Midbrain (tissue), 1 donor: ENCODE results near the gene MRNIP.

Source experiments
- DNase-seq: peaks from one replicate; lab custom pipeline; 2025; lab: John Stamatoyannopoulos, UW

MRNIP gene

DNA sequence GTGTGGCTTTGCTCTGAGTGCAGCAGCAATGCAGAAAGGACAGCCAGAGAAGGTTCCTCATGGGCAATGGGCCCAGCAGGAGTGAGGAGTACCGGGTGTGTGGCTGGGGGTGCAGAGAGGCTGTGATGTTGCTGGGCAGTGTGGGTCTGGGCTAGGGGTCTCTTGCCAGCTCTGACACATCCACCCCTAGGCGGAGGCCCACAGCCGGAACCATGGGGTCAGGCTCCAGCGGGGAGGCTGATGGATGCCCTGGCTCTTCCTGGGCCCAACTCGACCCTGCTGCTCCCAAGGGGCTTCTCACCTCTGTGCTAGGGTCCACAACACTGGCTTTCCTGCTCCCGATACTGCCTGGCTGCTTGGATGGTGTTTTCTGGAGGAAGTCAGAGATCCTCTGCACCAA lies 29.2 kb upstream of the MRNIP start:
- no peak for DNase-seq

DNA sequence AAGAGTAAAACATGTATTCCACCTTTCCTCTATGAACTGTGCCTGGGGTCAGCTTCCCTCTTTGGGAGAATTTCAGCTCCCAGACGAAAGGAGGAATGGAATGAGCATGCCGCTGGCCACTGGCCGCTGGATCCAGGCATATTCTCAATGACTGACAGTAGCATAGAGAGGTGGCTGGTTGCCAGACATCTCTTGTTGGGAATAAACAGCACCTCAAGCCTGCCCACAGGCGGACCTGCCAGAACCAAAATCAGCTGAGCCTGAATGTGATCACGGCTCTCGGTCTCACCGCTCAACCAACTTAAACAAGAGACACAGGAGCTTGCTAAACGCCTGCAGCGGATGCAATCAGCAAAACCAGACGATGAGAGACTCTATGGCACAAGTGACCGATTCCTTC lies 28.5 kb upstream of the MRNIP start:
- DNase-seq = no peak

DNA sequence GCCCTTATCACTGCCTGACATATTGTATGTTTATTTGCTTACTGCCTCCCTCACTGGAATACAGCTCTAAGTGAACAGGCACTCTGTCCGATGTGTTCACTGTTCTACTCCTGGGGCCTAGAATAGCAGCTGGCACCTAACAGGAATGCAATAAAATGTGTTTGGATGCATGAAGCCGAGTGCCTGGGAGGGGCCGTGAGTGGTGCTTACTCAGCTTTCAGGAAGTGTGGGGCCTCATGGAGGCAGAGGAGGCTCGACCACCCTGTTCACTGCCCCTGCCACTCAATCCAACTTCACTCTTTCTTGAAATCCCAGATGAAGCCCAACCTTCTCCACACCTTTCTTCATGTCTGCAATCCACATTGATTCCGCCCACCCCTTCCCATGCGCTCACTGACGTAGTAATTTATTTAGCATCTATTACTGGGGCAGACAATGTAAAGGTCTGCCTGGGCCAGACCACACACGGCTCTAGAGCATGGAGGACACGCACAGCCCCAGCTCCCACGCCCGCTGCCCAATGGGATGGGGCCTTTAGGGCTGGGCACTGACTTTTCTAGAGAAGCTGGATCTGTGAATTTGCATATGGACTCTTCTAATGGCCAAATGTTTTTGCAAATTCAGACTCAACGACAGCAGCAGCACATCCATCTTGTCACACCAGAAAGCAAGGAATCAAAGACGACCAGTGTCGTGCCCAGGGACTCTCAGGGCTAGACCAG lies 27.7 kb upstream of the MRNIP start:
- DNase-seq = no peak

DNA sequence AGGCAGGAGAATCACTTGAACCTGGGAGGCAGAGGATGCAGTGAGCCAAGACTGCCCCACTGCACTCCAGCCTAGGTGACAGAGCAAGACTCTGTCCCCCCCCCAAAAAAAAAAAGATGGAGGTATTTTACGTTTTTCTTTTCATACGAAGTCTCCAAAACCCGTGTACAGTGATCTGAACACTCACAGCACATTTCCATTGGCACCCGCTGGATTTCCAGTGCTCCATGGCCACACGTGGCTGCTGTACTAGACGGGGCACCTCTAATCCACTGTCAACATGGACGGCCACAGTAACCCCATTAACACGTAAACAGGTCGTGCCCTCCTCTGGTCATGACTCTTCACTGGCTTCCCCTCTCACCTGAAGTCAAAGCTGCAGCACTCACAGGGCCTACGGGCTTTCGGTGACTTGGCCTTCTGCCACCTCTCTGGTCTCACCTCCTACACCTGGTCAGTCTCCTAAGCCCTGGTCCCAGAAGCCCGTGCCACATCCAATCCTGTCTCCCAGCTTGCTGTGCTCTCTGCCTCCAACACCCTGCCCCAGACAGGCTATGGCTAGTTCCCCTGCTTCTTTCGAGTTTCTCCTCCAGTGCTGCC lies 27.0 kb upstream of the MRNIP start:
- DNase-seq = no peak

DNA sequence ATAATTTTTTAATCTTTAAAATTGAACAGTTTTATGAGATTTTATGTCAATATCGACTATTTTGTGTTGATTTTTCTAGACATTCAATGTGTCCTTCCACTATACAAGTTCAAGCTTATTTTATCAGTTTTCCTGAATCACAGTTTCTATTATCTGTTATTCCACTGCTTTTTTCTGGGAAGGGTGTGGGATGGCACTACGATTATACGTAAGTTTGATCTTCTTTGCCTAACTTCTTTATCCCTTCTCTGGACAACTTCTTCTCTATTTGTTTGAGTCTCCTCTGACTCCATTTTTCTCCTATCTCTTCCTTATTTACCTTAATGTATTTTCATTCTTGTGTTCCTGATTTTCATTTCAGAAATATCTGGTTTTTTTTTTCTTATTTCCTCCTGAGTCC lies 24.5 kb upstream of the MRNIP start:
- no peak for DNase-seq

DNA sequence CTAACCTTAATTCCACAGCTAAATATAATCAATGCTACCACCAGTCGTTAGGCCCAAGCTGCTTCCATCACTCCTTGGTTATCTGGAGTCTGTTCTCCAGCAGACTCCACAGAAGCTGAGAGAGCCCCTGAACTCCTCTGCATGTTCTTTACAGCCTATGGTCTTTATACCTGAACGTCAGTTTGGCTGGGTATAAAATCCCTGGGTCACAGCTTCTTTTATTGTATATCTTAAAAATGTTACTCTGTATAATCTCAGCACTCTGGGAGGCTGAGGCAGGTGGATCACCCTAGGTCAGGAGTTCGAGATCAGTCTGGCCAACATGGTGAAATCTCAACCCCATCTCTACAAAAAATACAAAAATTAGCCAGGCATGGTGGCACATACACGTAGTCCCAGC lies 23.7 kb upstream of the MRNIP start:
- no peak for DNase-seq

DNA sequence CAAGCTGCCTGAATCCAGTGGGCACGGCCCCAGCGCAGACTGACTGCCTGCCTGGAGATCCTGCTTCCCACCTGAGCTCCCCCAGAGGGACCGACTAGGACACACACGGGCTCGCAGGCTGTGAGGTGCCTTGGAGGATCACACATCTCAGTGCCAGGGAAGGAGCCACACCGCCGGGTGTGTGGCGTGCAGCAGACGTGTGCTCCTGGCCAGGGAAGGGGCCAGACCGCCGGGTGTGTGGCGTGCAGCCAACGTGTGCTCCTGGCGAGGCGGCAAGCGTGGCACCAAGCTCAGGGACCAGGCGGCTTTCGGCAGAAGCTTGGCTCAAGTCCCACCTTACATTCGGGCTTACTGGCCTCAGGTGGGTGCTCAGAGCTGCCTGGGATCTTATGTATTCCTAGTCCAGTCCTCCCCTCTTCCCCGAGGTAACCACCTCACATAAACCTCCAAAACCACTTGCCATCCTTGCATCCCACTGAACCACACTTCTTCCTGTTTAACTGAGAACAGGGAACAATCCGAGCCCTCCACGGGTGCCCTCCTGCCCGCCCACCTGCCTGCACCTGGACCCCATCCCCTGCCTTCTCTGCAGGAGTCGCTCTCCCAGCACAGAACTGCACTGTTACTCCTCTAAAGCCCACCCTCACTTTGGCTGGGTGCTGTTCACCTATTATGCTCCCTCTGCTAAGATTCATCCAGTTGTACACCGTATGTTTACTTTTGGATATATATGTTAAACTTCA lies 22.4 kb upstream of the MRNIP start:
- DNase-seq = no peak

DNA sequence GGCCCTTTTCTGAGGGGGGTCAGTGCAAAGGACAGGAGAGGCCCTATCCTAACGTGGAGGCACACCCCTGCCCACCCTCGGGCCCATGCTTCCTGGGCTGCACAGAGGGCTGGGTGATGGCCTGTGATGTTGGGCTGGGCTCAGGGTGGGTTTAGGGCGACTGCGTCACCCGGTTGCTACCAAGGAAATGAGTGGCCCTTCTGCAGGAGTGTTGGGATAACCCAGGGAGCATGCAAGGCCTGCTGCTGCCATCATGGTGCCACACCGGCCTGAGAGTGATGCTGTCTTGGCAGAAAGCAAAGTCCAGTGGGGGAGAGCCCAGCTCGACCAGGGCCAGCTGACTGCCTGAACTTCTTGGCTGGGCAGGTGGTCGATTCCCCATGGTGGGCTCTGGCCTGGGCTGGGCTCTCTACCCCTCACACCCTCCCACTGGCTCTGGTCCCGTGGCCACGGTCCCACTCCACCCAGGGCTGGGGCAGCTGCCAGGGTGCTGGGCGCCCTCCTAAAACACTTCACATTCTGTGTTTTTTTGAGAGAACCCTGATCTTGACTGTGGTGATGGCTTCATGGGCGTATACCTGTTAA lies 21.5 kb upstream of the MRNIP start:
- DNase-seq = no peak

DNA sequence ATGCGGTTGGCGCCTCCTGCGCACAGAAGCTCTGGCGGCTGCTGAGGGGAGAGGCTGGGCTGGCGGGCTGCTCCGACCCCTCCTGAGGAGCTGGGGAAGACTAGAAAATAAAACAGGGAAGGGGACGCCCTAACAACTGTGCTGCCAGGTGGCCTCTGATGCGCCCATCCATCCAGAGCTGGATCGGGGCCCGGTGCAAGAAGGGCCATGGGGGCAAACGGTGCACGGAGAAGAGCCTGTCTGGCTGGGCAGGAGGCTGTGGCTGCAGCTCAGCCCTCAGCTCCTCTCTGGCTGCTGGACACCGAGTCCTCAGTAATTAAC lies 21.0 kb upstream of the MRNIP start:
- DNase-seq = no peak

DNA sequence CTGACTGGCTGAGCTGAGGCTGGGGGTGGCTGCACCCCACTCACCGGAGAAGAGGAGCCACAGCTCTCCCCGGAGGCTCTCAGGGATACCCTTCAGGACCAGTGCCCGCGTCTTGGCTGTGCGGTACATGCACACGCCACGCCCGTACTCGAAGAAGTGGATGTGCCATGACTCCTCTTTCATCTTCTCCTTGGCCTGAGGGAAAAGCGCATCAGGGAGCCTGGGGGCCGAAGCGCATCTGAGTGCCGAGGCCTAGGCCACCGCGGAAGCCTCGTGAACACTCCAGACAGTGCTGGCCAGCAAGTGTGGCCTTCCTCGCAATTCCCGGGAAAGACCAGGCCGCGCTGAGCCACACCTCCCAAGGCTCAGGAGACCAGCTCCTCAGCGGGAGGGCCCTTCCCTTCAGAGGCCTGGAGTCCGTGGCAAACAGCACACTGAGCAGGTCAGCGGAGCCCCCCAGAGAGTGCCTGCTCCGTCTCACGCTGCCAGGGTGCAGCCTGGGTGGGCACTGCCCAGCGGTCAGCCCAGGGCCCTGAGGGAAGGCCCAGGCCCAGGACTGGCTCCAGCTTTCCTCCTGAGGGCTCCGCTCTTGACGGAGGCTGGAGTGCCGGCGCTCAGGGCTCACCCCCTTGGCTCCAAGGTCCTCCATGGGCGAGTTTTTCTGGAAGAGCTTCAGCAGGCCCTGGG lies 20.5 kb upstream of the MRNIP start:
- DNase-seq = no peak

DNA sequence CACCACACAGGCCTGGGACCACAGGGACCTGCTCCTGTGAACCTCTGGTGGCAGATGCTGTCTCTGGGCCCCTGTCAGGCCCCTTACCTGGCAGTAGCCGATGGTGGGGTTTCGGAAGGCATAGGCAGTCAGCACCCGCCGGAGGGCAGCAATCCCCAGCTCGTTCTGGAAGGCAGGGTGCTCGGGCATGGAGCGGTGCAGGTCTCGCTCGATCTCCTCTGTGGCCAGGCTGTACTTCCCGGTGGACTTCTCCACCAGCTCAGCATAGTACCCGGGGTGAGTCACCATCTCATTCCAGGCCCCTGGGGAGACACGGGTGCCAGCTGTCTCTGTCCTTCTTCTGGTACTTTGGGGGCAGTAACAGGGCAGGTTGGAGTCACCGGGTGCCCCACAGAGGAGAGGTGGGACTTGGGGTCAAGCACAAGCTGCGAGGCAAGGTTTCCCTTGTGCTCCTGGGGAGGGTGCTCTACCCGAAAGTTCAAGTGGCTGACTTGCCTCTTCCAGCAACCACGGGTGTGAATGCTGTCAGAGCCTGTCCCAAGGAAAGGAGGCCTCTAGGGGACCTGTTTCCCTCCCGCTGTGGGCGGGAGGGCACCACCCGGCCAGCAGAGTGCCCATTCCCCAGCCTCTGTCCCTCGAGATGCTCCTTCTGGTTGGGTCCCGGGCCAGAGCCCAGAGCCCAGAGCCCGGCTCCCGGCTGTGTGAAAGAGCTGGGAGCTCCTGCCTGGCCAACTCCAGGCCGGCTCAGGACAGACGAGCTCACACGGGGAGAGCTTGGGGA lies 19.8 kb upstream of the MRNIP start:
- DNase-seq = no peak

DNA sequence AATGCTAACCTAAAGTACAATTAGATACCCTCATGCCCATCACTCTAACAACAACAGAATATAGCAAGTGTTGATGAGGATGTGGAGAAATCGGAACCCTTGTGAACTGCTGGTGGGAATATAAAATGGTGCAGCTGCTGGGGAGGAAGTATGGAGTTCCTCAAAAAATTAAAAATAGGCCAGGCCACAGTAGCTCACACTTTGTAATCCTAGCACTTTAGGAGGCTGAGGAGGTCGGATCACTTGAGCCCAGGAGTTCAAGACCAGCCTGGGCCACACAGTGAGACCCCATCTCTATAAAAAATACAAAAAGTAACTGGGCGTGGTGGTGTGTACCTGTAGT lies 18.0 kb upstream of the MRNIP start:
- no peak for DNase-seq

DNA sequence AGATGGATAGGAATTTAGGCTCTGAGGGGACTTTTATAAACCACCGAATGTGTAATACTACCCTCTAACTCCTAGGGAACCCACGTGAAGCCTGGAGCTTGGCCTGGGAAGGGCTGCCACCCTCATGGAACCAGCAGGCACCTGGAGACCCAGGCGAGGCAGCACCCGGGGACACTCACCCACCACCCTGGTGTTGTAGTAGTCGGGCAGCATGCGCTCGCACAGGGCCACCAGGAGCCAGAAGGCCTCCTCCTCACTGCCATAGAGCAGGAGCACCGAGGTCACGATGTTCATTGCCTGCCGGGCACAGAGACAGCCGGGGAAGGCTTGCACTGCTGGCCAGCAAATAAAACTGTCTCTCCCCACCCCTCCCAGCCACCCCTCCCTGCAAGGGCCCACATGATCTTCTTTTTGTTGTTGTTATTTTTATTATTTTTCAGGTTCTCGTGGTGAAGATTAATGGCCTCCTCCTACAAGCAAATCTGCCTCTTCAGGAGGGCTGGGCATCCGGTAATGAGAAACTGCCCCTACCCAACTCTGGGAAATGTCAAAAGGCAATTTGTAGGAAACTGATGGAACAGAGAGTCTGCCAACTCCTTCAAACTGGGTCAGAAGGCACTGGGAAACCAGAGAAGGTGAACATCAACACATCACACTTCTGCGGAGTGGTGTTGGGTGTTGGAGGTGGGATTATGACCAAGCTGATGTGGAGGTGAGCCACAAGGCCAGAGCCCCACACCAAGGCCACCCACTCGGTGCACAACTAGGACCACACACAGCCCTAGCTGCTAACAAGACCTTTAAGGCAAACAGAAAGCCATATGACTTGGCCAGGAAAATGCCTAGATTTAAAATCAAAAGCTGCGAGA lies 17.4 kb upstream of the MRNIP start:
- DNase-seq = no peak

DNA sequence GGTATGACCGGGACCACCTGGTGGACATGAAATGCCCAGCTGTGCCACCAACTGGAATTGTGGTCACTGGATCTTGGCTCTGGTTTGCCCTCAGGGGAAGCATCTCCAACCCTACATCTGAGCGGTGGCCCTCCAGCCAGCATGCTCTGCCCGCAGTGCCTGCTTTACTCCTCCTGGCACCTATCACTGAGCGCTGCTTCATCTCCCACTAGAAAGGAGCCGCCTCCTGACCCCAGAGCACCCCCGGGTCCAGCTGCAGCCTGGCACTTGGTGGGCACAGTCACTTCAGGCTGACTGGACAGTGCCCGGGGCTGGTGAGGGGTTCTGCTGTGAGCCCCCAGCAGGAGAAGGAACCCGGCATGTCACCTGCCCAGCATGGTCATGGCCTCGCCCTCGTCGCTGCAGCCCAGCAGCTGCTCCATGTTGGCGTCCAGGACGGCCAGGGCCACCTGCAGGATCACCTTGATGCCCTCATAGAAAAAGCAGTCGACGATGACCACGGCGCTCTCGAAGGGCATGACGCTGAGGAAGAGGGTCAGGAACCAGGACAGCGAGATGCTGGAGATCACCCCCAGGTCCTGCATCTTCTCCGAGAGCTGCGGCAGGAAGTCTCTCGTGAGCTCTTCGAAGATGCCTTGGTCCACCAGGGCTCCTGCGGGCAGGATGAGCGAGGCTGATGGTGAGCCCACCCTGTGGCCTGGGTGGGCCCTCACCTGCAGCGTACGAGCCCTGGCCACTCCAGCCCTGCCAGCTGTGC lies 16.1 kb upstream of the MRNIP start:
- DNase-seq = no peak

DNA sequence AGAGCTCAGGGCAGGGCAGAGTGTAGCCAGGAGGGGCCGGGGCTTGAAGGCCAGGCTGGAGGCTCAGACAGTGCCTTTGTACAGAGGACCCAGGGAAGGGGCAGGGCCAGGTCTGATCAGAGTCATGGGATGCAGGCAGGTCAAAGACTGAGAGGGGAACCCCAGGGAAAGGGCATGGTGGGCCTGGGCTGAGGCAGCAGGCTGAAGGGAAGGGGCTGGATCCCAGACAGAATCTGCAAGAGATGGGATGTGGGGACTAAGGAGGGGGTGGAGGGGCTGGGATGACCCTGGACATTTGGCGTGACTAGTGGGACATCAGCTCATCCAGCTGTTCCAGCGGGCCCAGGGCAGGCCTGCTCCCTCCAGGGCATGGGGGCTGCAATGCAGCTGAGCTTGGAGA lies 15.5 kb upstream of the MRNIP start:
- no peak for DNase-seq

DNA sequence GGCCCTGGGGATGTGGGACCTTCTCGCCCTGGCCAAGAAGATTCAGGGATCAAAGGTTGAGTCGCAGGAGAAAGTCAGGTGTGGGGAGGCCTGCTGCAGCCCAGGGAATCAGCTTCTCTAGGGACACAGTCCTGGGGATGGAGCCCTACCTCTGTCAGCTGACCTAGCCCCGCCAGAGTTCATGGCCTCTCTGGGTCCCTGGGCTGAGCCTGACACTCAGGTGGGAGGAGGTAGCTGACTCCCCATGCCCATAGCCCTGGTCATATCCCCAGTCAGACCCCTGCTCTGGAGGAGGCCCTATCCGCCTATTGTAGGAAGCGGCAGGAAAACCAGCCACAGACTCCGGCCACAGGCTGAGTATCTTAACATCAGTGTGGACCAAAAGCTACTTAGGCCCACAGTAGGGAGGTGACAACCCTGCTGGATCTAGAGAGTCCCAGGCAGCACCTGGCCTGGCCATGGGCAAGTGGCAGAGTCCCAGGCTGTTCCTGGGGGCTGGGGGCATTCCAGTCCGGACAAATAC lies 15.0 kb upstream of the MRNIP start:
- no peak for DNase-seq

DNA sequence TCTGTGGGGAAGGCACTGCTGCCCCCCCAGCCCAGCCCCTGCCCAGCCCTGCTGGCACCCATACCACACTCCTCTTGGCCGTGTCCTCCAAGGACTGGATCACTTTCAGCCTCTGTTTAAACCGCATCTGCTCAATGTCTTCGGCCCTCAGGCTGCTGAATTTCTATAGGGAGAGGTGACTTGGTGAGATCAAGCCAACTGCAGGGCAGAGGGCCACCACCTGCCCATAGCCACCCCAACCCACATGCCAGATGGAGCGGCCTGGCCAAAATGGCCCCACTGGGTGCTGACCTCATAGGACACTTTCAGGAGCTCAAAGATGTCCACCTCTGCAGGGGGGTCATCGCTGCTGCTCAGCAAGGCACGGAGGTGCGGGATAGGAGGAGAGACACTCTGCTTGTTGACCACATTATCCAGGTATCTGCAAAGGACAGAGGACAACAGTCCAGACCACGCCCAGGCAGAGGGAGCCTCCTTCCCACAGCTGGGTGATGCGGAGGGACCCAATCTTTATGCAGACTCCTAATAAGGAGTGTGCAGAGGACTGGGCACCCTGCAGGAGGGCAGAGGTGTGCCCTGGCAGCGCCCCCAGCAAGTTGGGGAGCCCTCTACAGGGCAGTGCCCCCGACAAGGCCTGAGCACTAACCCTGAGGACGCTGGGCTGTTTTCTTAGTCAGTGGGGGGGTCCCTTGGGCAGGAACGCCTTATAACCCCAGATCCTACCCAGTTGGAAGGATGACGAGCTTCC lies 14.4 kb upstream of the MRNIP start:
- no peak for DNase-seq

DNA sequence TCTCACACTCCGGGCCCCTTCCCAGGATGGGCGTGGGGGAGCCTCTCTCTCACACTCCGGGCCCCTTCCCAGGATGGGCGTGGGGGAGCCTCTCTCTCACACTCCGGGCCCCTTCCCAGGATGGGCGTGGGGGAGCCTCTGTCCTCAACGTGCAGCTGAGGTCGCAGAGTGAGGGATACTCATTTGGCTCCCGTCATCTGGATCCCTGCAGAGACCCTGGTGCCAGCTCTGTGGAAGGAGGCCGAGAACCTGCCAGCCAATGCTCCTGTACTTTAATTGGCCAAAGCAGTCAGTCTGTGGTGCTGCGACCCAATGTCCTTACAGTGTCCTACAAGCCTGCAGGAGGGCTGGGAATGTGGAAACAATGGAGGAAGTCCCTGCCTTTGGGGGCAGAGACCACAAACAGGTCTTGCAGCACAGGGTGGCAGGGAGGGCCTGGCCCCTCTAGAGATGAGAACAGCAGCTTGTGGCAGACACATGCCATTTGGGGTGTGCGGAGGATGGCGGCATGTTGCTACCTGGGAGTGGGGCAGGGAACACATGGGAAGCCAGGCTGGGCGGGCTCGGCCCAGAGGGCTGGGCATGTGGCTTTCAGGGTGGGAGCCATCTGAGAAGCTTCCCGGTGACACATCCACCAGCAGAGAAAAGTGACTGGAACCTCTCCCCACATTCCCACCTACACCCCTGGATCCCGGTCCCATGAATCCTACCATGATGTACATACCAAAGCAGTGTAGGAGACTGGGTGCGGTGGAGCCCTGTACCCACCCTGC lies 13.6 kb upstream of the MRNIP start:
- DNase-seq = no peak
